ENCODE measurements around the gene VSX2. TPM values are rescaled to one million over a fixed set of nuclear protein-coding genes. Genes with fewer than 3 reads are reported as not detected.

VSX2 gene
- total RNA-seq, 1 experiment from 2014 or later: not detected

DNA sequence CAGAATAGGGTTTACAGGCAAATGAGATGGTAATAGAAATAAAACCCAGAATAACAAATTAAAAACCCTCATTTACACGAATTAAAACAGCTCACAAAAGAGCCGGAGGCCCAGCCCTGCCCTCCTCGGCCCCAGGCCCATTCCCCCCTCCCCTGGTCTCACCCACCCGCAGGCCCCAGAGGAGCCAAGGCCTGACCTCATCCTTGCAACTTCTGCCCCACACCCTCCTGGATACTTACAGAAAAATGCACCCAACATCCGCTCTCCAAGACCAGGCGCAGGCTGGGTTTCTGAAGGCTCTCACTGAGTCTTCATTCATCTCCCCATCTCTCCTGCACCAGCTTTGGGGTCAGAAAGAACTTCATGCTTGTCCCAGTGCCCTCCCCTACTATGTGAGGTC, 16.2 kb upstream of the VSX2 start:
- no peaks in the 10 kb centered on the region for H3K79me2 ChIP-seq (ENCODE audit: insufficient read depth, low read length)
- Mint-ChIP-seq H3K27me3 (ENCODE audit: low read depth) (peaks cover 32% of the 10 kb centered on the region), H3K9me3 (no peaks in the 10 kb centered on the region), H3K27ac (no peak overlapping the region), H3K4me3 (no peak overlapping the region), H3K4me1 (no peaks in the 10 kb centered on the region), H3K36me3 (ENCODE audit: insufficient read depth in 1 of 3, low read depth in 3 of 3) (no peaks in the 10 kb centered on the region)
- no peak for DNase-seq
- H2BK120ac ChIP-seq (ENCODE audit: low read depth, low read length, poor library complexity, severe bottlenecking): no peak overlapping the region
- H2BK20ac ChIP-seq (ENCODE audit: low read depth, low read length, poor library complexity, severe bottlenecking): no peak overlapping the region
- no peak overlapping the region for H3K4ac ChIP-seq (ENCODE audit: low read depth, low read length)
- H2BK5ac ChIP-seq (ENCODE audit: insufficient read length, low read length): no peak overlapping the region
- no CpG with 5 or more reads among the region's 6 CpGs for WGBS (ENCODE audit: extremely low coverage, insufficient read length, low lambda C conversion rate)
- H3K23me2 ChIP-seq (ENCODE audit: insufficient read length, low read depth, low read length, poor library complexity, severe bottlenecking): no peaks in the 10 kb centered on the region
- no peak overlapping the region for H4K8ac ChIP-seq (replicated peaks; ENCODE audit: insufficient read length, low read depth, low read length)
- H3K56ac ChIP-seq (ENCODE audit: insufficient read length, low read depth, low read length): no peak overlapping the region
- H3T11ph ChIP-seq (ENCODE audit: low read length): no peak overlapping the region
- H3K4me1 ChIP-seq (ENCODE audit: insufficient read depth, low read length): no peaks in the 10 kb centered on the region
- H2AFZ ChIP-seq (ENCODE audit: low read length): no peak overlapping the region
- H3K18ac ChIP-seq (ENCODE audit: insufficient read length, low read depth, low read length): no peak overlapping the region
- no peak overlapping the region for H3K14ac ChIP-seq (ENCODE audit: insufficient read depth, low read length)
- H4K91ac ChIP-seq (ENCODE audit: insufficient read length, low read depth, low read length): no peak overlapping the region
- H3K79me1 ChIP-seq (ENCODE audit: insufficient read depth, low read depth, low read length, poor library complexity, severe bottlenecking): no peaks in the 10 kb centered on the region
- no peaks in the 10 kb centered on the region for H4K20me1 ChIP-seq (ENCODE audit: control insufficient read depth, insufficient read depth, insufficient read length)
- no peak overlapping the region for H2AK5ac ChIP-seq (ENCODE audit: insufficient read length, low read length)
- no peak overlapping the region for H3K27ac ChIP-seq (ENCODE audit: insufficient read length, low read depth, low read length)
- no peaks in the 10 kb centered on the region for H3K9me3 ChIP-seq (ENCODE audit: control insufficient read depth, low read depth, low read length)
- no peak overlapping the region for H3K9ac ChIP-seq (ENCODE audit: extremely low read depth, insufficient read length, low read length)
- no peaks in the 10 kb centered on the region; the same call in 1 of the 2 replicates for H3K27me3 ChIP-seq (ENCODE audit: insufficient read depth, low read length)
- H4K5ac ChIP-seq (ENCODE audit: insufficient read length, low read depth, low read length): no peak overlapping the region
- no peak overlapping the region for H3K4me2 ChIP-seq (ENCODE audit: insufficient read depth, insufficient read length, low read length)
- H2BK12ac ChIP-seq (ENCODE audit: insufficient read length, low read depth, low read length): no peak overlapping the region
- no peak overlapping the region for H3K23ac ChIP-seq (ENCODE audit: insufficient read length, low read depth, low read length)
- TF ChIP-seq, protein P1, sequence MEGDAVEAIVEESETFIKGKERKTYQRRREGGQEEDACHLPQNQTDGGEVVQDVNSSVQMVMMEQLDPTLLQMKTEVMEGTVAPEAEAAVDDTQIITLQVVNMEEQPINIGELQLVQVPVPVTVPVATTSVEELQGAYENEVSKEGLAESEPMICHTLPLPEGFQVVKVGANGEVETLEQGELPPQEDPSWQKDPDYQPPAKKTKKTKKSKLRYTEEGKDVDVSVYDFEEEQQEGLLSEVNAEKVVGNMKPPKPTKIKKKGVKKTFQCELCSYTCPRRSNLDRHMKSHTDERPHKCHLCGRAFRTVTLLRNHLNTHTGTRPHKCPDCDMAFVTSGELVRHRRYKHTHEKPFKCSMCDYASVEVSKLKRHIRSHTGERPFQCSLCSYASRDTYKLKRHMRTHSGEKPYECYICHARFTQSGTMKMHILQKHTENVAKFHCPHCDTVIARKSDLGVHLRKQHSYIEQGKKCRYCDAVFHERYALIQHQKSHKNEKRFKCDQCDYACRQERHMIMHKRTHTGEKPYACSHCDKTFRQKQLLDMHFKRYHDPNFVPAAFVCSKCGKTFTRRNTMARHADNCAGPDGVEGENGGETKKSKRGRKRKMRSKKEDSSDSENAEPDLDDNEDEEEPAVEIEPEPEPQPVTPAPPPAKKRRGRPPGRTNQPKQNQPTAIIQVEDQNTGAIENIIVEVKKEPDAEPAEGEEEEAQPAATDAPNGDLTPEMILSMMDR (conservative IDR thresholded peaks at IDR 0.05): no peak
- no peak overlapping the region for H2BK15ac ChIP-seq (ENCODE audit: low read depth, low read length)

Measured in H9 (cell line).